Activated T-cell treated with anti-CD3 and anti-CD28 coated beads, Interleukin-2, amount 50 U/mL, for 4 hours (primary cell): ENCODE results near the gene RHOBTB3. TPM values are rescaled to one million over a fixed set of nuclear protein-coding genes. Genes with fewer than 3 reads are reported as not detected.
"Not testable (repeated sequence)": the region's sequence is repeated elsewhere in the genome, so short reads cannot be mapped to it uniquely, and the experiment has no call there.

Source experiments
- ATAC-seq, 2 donors: fragments of 200-7000 bp; cut with Tn5 transposase; one replicate each; pipeline ENCODE4 v1.10.0; 2021
- DNase-seq: peaks from one replicate; pipeline ENCODE4 v3.0.0-alpha.2; 2020
- H3K27me3 Mint-ChIP-seq: one replicate; pipeline ENCODE4 v1.8.0; 2021; ENCODE audit warnings: low read depth, mixed read lengths
- H3K36me3 Mint-ChIP-seq: one replicate; pipeline ENCODE4 v1.8.0; 2022; ENCODE audit warnings: mixed read lengths; ENCODE audit not compliant: insufficient read depth
- H3K4me1 Mint-ChIP-seq: one replicate; pipeline ENCODE4 v1.8.0; 2021; ENCODE audit warnings: low read depth, mixed read lengths
- H3K4me3 Mint-ChIP-seq: one replicate; pipeline ENCODE4 v1.8.0; 2021; ENCODE audit warnings: mild to moderate bottlenecking, moderate library complexity, mixed read lengths
- H3K9me3 Mint-ChIP-seq: one replicate; pipeline ENCODE4 v1.8.0; 2021; ENCODE audit warnings: mixed read lengths
- total RNA-seq, 3 donors: library from RNA; stranded (reverse); gene quantifications; one replicate each; pipeline ENCODE4 v1.2.1, GENCODE V29; 2021

Gene RHOBTB3
- total RNA-seq, result 1 to 10 TPM; 2.2 to 5.0 (median 3.9) TPM

GRCh38 chr5:95730730-95731570 lies at the start of gene RHOBTB3:
Gene RHOBTB3, plus strand, starts transcription at chr5:95731336. Its CDS starts 347 bp downstream, at chr5:95731683.
- H3K9me3 Mint-ChIP-seq, result no peaks in the 10 kb centered on the region
- peak; percentile 72 to 75 for ATAC-seq
- peak within 1 kb of the TSS; percentile 80 for H3K4me3 Mint-ChIP-seq
- H3K36me3 Mint-ChIP-seq, result no peaks in the 10 kb centered on the region
- peaks cover 42% of the 10 kb centered on the region for H3K27me3 Mint-ChIP-seq
- H3K4me1 Mint-ChIP-seq, result peaks cover 30% of the 10 kb centered on the region
- peak; percentile 32 for DNase-seq

DNA sequence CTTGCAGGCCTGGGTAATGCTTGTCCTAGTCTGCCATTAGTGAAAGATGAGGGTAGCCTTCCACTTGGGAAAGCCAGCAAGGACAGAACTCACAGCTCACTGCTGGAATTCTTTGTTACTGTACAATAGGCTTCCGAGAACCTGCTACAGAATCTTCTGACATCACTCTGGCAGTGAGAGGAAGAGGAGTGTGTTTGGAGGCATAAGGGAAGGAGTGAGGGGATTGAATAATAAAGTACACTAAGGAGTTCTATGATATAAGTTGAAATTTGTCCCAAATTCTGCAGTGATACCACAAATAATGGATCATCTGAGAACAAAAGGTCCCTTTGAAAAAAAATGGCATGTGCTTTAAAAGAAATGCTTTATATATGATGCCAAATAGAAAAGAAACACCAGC lies 48.2 kb upstream of the RHOBTB3 start, which contains the start of gene SPATA9:
Gene SPATA9, minus strand, starts transcription at position 101 of the 400 bp plus-strand sequence. CDS start 137 bp downstream, outside the sequence.
- H3K4me1 Mint-ChIP-seq, result no peaks in the 10 kb centered on the region
- no peaks in the 10 kb centered on the region for H3K9me3 Mint-ChIP-seq
- DNase-seq (no peak), ATAC-seq (no peak)
- H3K36me3 Mint-ChIP-seq, result peaks cover 2% of the 10 kb centered on the region
- no peak within 1 kb of the TSS for H3K4me3 Mint-ChIP-seq
- H3K27me3 Mint-ChIP-seq, result peaks cover 8% of the 10 kb centered on the region

- peaks cover 8% of the 10 kb centered on the region for H3K27me3 Mint-ChIP-seq
Measured at GRCh38 chr5:95684361-95684760, 46.8 kb upstream of the RHOBTB3 start.

DNA sequence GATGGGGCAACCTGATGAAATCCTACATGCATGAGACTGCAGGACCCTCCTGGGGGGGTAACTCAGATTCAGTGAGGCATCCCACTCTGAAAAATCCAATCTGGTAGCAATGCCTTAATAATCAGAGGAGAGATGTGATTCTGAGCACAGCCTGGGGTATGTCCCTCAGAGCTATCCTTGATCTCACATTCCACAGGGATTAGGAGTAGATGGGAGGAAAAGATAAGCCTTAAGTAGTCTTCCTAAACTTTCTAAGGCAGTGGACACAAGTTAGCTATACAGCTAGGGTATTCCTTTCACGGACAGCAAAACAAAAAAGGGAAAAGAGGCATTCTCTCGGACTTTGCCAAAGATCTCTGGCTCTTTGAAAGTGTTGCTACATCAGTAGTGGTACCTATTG lies 44.5 kb upstream of the RHOBTB3 start:
- no peak for ATAC-seq
- peaks cover 3% of the 10 kb centered on the region for H3K9me3 Mint-ChIP-seq

More at GRCh38 chr5:95684361-95684760, 46.8 kb upstream of the RHOBTB3 start:
- Mint-ChIP-seq H3K4me1 (no peaks in the 10 kb centered on the region), H3K9me3 (no peaks in the 10 kb centered on the region), H3K4me3 (no peak overlapping the region), H3K36me3 (peaks cover 2% of the 10 kb centered on the region)
- DNase-seq (no peak), ATAC-seq (no peak)

DNA sequence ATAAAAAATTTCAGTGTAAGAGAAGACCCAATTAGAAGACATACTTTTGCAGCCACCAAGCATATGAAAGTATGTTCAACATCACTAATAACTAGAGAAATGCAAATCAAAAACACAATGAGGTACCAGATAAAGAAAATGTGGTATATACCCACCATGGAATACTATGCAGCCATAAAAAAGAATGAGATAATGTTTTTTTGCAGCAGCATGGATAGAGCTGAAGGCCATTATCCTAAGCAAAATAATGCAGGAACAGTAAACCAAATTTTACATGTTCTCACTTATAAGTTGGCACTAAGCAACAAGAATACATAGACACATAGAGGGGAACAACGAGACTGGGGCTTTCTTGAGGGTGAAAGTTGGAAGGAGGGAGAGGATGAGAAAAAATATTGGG lies 41.5 kb upstream of the RHOBTB3 start:
- H3K4me3 Mint-ChIP-seq, result no peak overlapping the region
- DNase-seq (no peak), ATAC-seq (no peak)
- H3K9me3 Mint-ChIP-seq, result peaks cover 3% of the 10 kb centered on the region
- H3K27me3 Mint-ChIP-seq, result peaks cover 7% of the 10 kb centered on the region
- H3K4me1 Mint-ChIP-seq, result no peaks in the 10 kb centered on the region
- H3K36me3 Mint-ChIP-seq, result no peaks in the 10 kb centered on the region

More for the DNA sequence above, 44.5 kb upstream of the RHOBTB3 start:
- no peak for DNase-seq
- Mint-ChIP-seq H3K36me3 (no peaks in the 10 kb centered on the region), H3K4me1 (no peaks in the 10 kb centered on the region), H3K4me3 (no peak overlapping the region), H3K27me3 (peaks cover 8% of the 10 kb centered on the region)

- ATAC-seq (no peak), DNase-seq (no peak)
- Mint-ChIP-seq H3K9me3 (peaks cover 3% of the 10 kb centered on the region), H3K4me3 (no peak overlapping the region), H3K4me1 (no peaks in the 10 kb centered on the region), H3K27me3 (peaks cover 7% of the 10 kb centered on the region), H3K36me3 (no peaks in the 10 kb centered on the region)
Measured at GRCh38 chr5:95690333-95690732, 40.8 kb upstream of the RHOBTB3 start.

- H3K4me1 Mint-ChIP-seq, result no peaks in the 10 kb centered on the region
- no peak for DNase-seq
Measured at GRCh38 chr5:95697781-95698681, 33.1 kb upstream of the RHOBTB3 start.

GRCh38 chr5:95699337-95699736 lies 31.8 kb upstream of the RHOBTB3 start:
- H3K4me1 Mint-ChIP-seq, result no peaks in the 10 kb centered on the region
- peaks cover 12% of the 10 kb centered on the region for H3K27me3 Mint-ChIP-seq
- no peaks in the 10 kb centered on the region for H3K36me3 Mint-ChIP-seq
- no peak for DNase-seq
- H3K4me3 Mint-ChIP-seq, result no peak overlapping the region
- H3K9me3 Mint-ChIP-seq, result no peaks in the 10 kb centered on the region
- ATAC-seq, result no peak

More at GRCh38 chr5:95697781-95698681, 33.1 kb upstream of the RHOBTB3 start:
- no peaks in the 10 kb centered on the region for H3K36me3 Mint-ChIP-seq
- no peaks in the 10 kb centered on the region for H3K9me3 Mint-ChIP-seq
- H3K27me3 Mint-ChIP-seq, result peaks cover 14% of the 10 kb centered on the region
- no peak overlapping the region for H3K4me3 Mint-ChIP-seq
- ATAC-seq, result no peak

GRCh38 chr5:95701074-95701473 lies 30.1 kb upstream of the RHOBTB3 start:
- no peak for DNase-seq
- no peaks in the 10 kb centered on the region for H3K9me3 Mint-ChIP-seq
- H3K4me1 Mint-ChIP-seq, result no peaks in the 10 kb centered on the region
- ATAC-seq, result no peak
- peaks cover 12% of the 10 kb centered on the region for H3K27me3 Mint-ChIP-seq
- no peak overlapping the region for H3K4me3 Mint-ChIP-seq
- H3K36me3 Mint-ChIP-seq, result no peaks in the 10 kb centered on the region

- no peak for DNase-seq
- H3K9me3 Mint-ChIP-seq, result no peaks in the 10 kb centered on the region
- no peak overlapping the region for H3K4me3 Mint-ChIP-seq
- H3K36me3 Mint-ChIP-seq, result no peaks in the 10 kb centered on the region
- H3K4me1 Mint-ChIP-seq, result no peaks in the 10 kb centered on the region
- H3K27me3 Mint-ChIP-seq, result peaks cover 6% of the 10 kb centered on the region
- no peak for ATAC-seq
Measured at GRCh38 chr5:95704150-95704549, 27.0 kb upstream of the RHOBTB3 start.

DNA sequence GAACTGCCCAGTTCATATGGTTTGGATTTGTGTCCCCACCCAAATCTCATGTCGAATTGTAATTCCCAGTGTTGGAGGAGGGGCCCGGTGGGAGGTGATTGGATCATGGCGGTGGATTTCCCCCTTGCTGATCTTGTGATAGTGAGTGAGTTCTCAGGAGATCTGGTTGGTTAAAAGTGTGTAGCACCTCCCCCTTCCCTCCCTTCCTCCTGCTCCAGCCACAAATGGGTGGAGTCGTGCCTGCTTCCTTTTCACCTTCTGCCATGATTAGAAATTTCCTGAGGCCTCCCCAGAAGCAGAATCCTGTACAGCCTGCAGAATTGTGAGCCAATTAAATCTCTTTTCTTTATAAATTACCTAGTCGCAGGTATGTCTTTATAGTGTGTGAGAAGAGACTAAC lies 24.9 kb upstream of the RHOBTB3 start:
- H3K4me3 Mint-ChIP-seq, ATAC-seq, H3K4me1 Mint-ChIP-seq, H3K36me3 Mint-ChIP-seq, H3K27me3 Mint-ChIP-seq, H3K9me3 Mint-ChIP-seq, DNase-seq: not testable (repeated sequence)

DNA sequence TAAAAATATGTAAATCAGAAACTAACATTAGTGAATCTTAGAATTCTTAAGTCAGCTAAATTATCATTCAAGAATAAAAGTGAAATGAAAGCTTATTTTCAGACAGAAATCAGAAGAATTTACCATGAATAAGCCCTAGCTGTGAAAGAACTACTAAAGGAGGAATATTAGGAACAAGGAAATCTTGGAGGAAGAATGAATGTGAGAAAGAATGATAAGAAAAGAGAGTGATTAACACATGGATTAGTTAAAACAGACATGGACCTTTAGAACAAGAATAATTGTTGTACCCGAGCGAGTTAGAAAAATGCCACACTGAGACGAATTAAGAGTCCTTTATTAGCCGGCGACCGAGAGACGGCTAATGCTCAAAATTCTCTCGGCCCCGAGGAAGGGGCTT lies 24.1 kb upstream of the RHOBTB3 start:
- Mint-ChIP-seq H3K9me3 (no peaks in the 10 kb centered on the region), H3K4me1 (no peaks in the 10 kb centered on the region), H3K27me3 (peaks cover 2% of the 10 kb centered on the region), H3K4me3 (no peak overlapping the region), H3K36me3 (no peaks in the 10 kb centered on the region)
- no peak for ATAC-seq
- DNase-seq, result no peak

DNA sequence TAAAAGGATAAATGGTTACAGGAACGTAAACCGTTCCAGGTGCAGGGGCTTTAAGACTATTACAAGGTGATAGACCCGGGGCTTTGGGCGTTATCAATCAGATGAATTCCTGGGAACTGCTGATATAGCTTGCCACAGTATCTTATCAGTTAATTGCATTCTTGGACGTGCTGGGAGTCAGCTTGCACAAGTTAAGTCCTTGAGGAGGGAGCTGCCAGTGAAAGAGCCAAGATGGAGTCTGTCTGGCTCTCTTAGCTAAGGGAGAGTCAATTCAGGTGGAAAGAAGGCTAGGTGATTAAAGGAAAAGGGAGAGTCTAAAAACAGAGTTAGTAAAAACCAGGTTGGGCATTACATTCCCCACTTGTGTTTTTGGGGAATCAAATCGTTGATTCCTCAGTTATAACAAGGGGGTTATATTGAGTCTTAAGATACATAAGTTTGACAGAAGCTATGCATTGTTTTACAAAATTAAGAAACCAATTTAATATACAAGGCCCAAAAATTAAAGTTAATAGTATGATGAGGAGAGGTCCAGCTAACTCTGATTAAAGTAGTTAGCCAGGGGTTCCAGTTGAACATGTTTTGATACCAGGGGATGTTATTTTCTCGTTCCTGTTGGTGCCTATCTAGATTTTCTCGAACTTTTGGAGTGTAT lies 23.5 kb upstream of the RHOBTB3 start:
- not testable (repeated sequence) for H3K27me3 Mint-ChIP-seq, H3K4me3 Mint-ChIP-seq, H3K4me1 Mint-ChIP-seq, H3K36me3 Mint-ChIP-seq, ATAC-seq, DNase-seq, H3K9me3 Mint-ChIP-seq

DNA sequence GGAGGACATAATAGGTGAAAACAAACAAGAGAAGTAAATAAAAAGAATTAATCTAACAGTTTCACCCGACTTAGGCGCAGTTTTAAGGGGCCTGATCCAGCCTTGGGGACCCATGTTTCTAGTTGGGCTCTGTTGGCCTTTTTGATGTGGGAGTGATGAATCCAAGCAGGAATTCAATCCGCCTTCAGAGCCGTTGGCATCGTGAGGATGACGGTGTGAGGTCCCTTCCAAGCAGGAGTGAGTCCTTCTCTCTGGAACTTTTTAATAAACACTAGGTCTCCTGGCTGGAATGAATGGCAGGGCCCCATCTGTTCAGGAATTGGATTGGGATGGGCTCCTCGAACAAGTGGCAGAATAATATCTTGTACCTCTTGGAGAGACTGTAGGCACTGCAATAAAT lies 22.3 kb upstream of the RHOBTB3 start:
- DNase-seq, result no peak
- Mint-ChIP-seq H3K9me3 (no peaks in the 10 kb centered on the region), H3K4me3 (no peak overlapping the region), H3K4me1 (peaks cover 3% of the 10 kb centered on the region), H3K36me3 (no peaks in the 10 kb centered on the region), H3K27me3 (peaks cover 3% of the 10 kb centered on the region)
- ATAC-seq, result no peak
